HG03558 (cell line): ENCODE results near the gene NKAIN4.
"Not testable (repeated sequence)": the region's sequence is repeated elsewhere in the genome, so short reads cannot be mapped to it uniquely, and the experiment has no call there.

Experiments used
- ATAC-seq: cut with Tn5 transposase; IDR thresholded peaks from one replicate; pipeline ENCODE4 v1.9.1; 2021; ENCODE audit warnings: moderate number of reproducible peaks; ENCODE audit not compliant: unreplicated experiment; ENCODE audit errors: extremely low read depth

The NKAIN4 gene

GRCh38 chr20:63224412-63225081 lies 29.7 kb downstream of the NKAIN4 start:
- ATAC-seq, result no peak

GRCh38 chr20:63223826-63224207 lies 30.4 kb downstream of the NKAIN4 start:
- ATAC-seq, result no peak

GRCh38 chr20:63223121-63223825 lies 31.0 kb downstream of the NKAIN4 start:
- no peak for ATAC-seq

- ATAC-seq, result no peak
Measured at GRCh38 chr20:63222541-63222940, 31.7 kb downstream of the NKAIN4 start.

GRCh38 chr20:63221400-63222053 lies 32.7 kb downstream of the NKAIN4 start:
- not testable (repeated sequence) for ATAC-seq

GRCh38 chr20:63220696-63221399 lies 33.4 kb downstream of the NKAIN4 start:
- no peak for ATAC-seq

GRCh38 chr20:63219866-63220521 lies 34.3 kb downstream of the NKAIN4 start:
- no peak for ATAC-seq

GRCh38 chr20:63219447-63219821 lies 34.8 kb downstream of the NKAIN4 start:
- ATAC-seq, result no peak

GRCh38 chr20:63218701-63219446 lies 35.4 kb downstream of the NKAIN4 start:
- no peak for ATAC-seq

GRCh38 chr20:63217706-63218105 lies 36.6 kb downstream of the NKAIN4 start:
- no peak for ATAC-seq

GRCh38 chr20:63216849-63217471 lies 37.3 kb downstream of the NKAIN4 start:
- ATAC-seq, result no peak

- peak; percentile 67 for ATAC-seq
Measured at GRCh38 chr20:63216041-63216848, 38.0 kb downstream of the NKAIN4 start, which contains the start of gene YTHDF1. Gene YTHDF1 (minus strand): TSS chr20:63216131. CDS start chr20:63215892, 239 bp downstream.

GRCh38 chr20:63215101-63216040 lies 38.9 kb downstream of the NKAIN4 start:
- no peak for ATAC-seq

GRCh38 chr20:63214514-63214913 lies 39.7 kb downstream of the NKAIN4 start:
- no peak for ATAC-seq

- no peak for ATAC-seq
Measured at GRCh38 chr20:63212792-63213191, 41.5 kb downstream of the NKAIN4 start.

GRCh38 chr20:63212393-63212730 lies 41.9 kb downstream of the NKAIN4 start:
- no peak for ATAC-seq

- ATAC-seq, result no peak
Measured at GRCh38 chr20:63210011-63210605, 44.2 kb downstream of the NKAIN4 start.
